CD4-positive, alpha-beta T cell (primary cell): Measurements from ENCODE around the gene ANKRD29. TPM values are rescaled to one million over a fixed set of nuclear protein-coding genes. Genes with fewer than 3 reads are reported as not detected.

Experiments used
- ATAC-seq: fragments of 200-7000 bp; cut with Tn5 transposase; one replicate; pipeline ENCODE4 v1.10.0; 2022; ENCODE audit warnings: mild to moderate bottlenecking; ENCODE audit not compliant: poor library complexity
- CTCF ChIA-PET: fragments of 350-600 bp; sonication (Branson Sonifier 250); formaldehyde crosslinking; loops from one replicate; lab custom pipeline; 2021; ENCODE audit warnings: antibody characterized with exemption, inconsistent platforms; lab: Charles Lee
- POLR2A ChIA-PET: fragments of 350-600 bp; sonication (Branson Sonifier 250); formaldehyde crosslinking; loops from one replicate; lab custom pipeline; 2021; ENCODE audit warnings: antibody characterized with exemption, inconsistent platforms; lab: Charles Lee
- DNase-seq, 14 experiments: peaks; one replicate each; pipeline ENCODE4 v3.0.0-alpha.2; 2013 to 2020; ENCODE audit warnings: mixed read lengths in 2 of 14
- H3K27ac ChIP-seq, 2 donors: one replicate each; pipeline versions ENCODE4 v1.5.1 to v1.7.0; 2013; ENCODE audit warnings: low read length in 2 of 2, low read depth in 1 of 2, mild to moderate bottlenecking in 1 of 2
- H3K27me3 ChIP-seq, 2 experiments: 1 replicate in 1 of 2; 2 replicates in 1 of 2; pipeline versions ENCODE4 v1.6.1 to v1.7.0; 2013; ENCODE audit warnings: low read length in 2 of 2, control low read depth in 1 of 2, mild to moderate bottlenecking in 1 of 2, moderate library complexity in 1 of 2; ENCODE audit not compliant: insufficient read depth in 2 of 2, control insufficient read depth in 1 of 2
- H3K36me3 ChIP-seq: one replicate; pipeline ENCODE4 v1.6.1; 2013; ENCODE audit warnings: low read length, control low read depth; ENCODE audit not compliant: insufficient read depth
- H3K4me1 ChIP-seq: one replicate; pipeline ENCODE4 v1.6.1; 2013; ENCODE audit warnings: low read length, control low read depth; ENCODE audit not compliant: insufficient read depth
- H3K4me3 ChIP-seq: one replicate; pipeline ENCODE4 v1.5.1; 2013; ENCODE audit warnings: mild to moderate bottlenecking, low read length, moderate library complexity
- H3K9me3 ChIP-seq, 2 experiments: 1 replicate in 1 of 2; 2 replicates in 1 of 2; pipeline versions ENCODE4 v1.6.1 to v1.7.0; 2013; ENCODE audit warnings: low read length in 2 of 2, mild to moderate bottlenecking in 2 of 2, control low read depth in 1 of 2, moderate library complexity in 1 of 2; ENCODE audit not compliant: control insufficient read depth in 1 of 2, insufficient read depth in 1 of 2
- H3K27ac Mint-ChIP-seq: one replicate; pipeline ENCODE4 v1.8.0; 2020; ENCODE audit warnings: mixed read lengths
- H3K27me3 Mint-ChIP-seq: one replicate; pipeline ENCODE4 v1.8.0; 2021; ENCODE audit warnings: mixed read lengths
- H3K36me3 Mint-ChIP-seq: one replicate; pipeline ENCODE4 v1.8.0; 2021; ENCODE audit warnings: low read depth, mixed read lengths
- H3K4me1 Mint-ChIP-seq: one replicate; pipeline ENCODE4 v1.8.0; 2021; ENCODE audit warnings: low read depth, mixed read lengths
- H3K4me3 Mint-ChIP-seq: one replicate; pipeline ENCODE4 v1.8.0; 2020; ENCODE audit warnings: mild to moderate bottlenecking, mixed read lengths
- H3K9me3 Mint-ChIP-seq: one replicate; pipeline ENCODE4 v1.8.0; 2020; ENCODE audit warnings: mixed read lengths
- intact Hi-C, 2 experiments: fragments of 100-400 bp; cut with DNase I in 1 of 2; cut with micrococcal nuclease in 1 of 2; formaldehyde crosslinking; loops; one replicate each; pipeline versions ENCODE4 v1.15.1 to v1.9.0; 2023 to 2025; cut with DNase I, micrococcal nuclease
- total RNA-seq, 174 experiments: library from RNA in 2 of 174; stranded (reverse) in 2 of 174; gene quantifications; one replicate each; pipeline ENCODE4 v1.2.3 and lab custom pipeline; 2021 to 2026
- TF ChIP-seq, protein P1 (sequence below): fragments of 200-600 bp; IDR thresholded peaks from one replicate; pipeline ENCODE4 v1.8.0; 2022; ENCODE audit warnings: antibody characterized with exemption, mild to moderate bottlenecking

ANKRD29 gene
- total RNA-seq, 2 experiments from 2014 or later: 0.28 to 0.58 TPM

DNA sequence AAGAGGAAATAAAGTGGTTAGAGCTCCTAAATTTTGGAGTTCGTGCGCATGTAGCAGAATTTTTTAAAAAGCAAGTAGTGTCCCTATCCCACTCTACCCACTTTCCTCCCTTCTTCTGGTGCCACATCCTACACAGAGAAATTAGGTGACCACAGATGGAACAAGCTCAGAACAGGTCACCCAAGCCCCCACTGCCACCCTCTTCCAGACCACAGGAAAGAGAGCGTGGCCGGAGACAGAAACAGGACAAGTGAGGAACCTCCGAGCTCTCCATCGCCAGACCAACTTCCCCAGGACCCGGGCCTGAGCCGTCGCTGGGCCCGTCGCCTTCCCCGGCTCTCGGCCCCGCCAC lies 76.8 kb downstream of the ANKRD29 start:
- ChIA-PET CTCF (interaction anchor here (1.1 to 2.3 kb wide), 4 partner anchors 14 to 70 kb away, joined by 3 to 12 read pairs (median 5); no protein-coding TSS in a partner anchor), POLR2A (interaction anchor here (0.8 to 2.6 kb wide), 10 partner anchors 12 to 553 kb away, joined by 3 to 13 read pairs (median 6); partner anchors contain the start of genes CABYR and RMC1)
- no peaks in the 10 kb centered on the region for H3K36me3 ChIP-seq
- no peak for DNase-seq
- no peaks in the 10 kb centered on the region for H3K9me3 ChIP-seq
- TF ChIP-seq, protein P1, sequence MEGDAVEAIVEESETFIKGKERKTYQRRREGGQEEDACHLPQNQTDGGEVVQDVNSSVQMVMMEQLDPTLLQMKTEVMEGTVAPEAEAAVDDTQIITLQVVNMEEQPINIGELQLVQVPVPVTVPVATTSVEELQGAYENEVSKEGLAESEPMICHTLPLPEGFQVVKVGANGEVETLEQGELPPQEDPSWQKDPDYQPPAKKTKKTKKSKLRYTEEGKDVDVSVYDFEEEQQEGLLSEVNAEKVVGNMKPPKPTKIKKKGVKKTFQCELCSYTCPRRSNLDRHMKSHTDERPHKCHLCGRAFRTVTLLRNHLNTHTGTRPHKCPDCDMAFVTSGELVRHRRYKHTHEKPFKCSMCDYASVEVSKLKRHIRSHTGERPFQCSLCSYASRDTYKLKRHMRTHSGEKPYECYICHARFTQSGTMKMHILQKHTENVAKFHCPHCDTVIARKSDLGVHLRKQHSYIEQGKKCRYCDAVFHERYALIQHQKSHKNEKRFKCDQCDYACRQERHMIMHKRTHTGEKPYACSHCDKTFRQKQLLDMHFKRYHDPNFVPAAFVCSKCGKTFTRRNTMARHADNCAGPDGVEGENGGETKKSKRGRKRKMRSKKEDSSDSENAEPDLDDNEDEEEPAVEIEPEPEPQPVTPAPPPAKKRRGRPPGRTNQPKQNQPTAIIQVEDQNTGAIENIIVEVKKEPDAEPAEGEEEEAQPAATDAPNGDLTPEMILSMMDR: no peak
- peak overlapping the region; percentile 80 for H3K4me3 ChIP-seq
- ATAC-seq: no peak
- Mint-ChIP-seq H3K27ac (peak overlapping the region; percentile 95), H3K27me3 (no peaks in the 10 kb centered on the region), H3K4me3 (peak overlapping the region; percentile 95), H3K4me1 (peaks cover 42% of the 10 kb centered on the region), H3K9me3 (no peaks in the 10 kb centered on the region), H3K36me3 (peaks cover 11% of the 10 kb centered on the region)
- H3K27ac ChIP-seq: peak overlapping the region; percentile 55 to 96
- peaks cover 44% of the 10 kb centered on the region for H3K4me1 ChIP-seq
- no peaks in the 10 kb centered on the region for H3K27me3 ChIP-seq
- intact Hi-C loops: loop anchor here (1.0 to 10.0 kb wide), 6 partner anchors 45 to 839 kb away; partner anchors contain the start of genes RIOK3 (in 2 of the 2), RMC1 (in 2 of the 2) and IMPACT (in 1 of the 2)

DNA sequence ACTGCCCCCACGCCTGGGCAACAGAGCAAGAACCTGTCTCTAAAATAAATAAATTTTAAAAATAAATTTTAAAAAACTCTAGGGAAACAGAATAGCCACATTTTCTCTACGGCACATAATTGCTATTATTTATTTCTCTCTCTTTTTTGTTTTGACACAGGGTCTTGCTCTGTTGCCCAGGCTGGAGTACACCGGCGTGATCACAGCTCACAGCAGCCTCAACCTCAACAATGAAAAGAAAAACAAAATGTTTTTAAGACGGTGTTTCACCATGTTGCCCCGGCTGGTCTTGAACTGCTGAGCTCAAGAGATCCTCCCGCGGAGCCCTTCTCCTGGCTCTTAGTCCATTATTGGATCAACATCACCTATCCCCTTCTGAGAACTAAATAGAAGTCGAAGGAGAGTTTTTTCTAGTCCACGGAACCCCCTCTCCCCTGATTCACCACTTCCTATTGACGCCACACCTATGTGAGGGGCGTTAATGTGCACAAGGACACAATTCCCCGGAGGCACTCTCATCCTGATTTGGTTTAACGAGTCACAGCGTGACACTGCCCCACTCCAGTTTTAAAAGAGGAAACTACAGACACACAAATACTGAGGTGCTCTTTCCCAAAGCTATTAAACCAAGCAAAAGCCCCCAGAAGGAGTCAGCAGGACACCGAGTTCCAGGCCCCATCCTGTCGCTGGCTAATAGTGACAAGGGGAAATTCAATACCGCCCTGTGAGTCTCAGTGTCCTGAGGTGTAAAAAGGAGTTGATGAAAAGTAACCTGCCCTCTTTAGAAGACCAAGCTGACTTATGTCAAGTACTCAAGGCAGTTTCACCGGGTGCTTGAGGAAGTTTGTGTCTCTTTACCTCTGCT lies 77.5 kb downstream of the ANKRD29 start:
- Histone ChIP-seq H3K27ac (peak overlapping the region; percentile 55 to 96), H3K4me3 (peak overlapping the region; percentile 80), H3K36me3 (peaks cover under 1% of the 10 kb centered on the region), H3K4me1 (peaks cover 50% of the 10 kb centered on the region), H3K9me3 (no peaks in the 10 kb centered on the region), H3K27me3 (no peaks in the 10 kb centered on the region)
- intact Hi-C loops: loop anchor here (5.0 to 10.0 kb wide), 4 partner anchors 83 to 840 kb away; partner anchors contain the start of genes RIOK3 (in 2 of the 2), IMPACT (in 1 of the 2) and RMC1 (in 1 of the 2)
- TF ChIP-seq, protein P1: no peak
- ATAC-seq: no peak
- H3K27ac Mint-ChIP-seq: peak overlapping the region; percentile 95
- H3K9me3 Mint-ChIP-seq: no peaks in the 10 kb centered on the region
- peaks cover 42% of the 10 kb centered on the region for H3K4me1 Mint-ChIP-seq
- no peaks in the 10 kb centered on the region for H3K27me3 Mint-ChIP-seq
- ChIA-PET POLR2A (interaction anchor here (0.8 to 2.6 kb wide), 10 partner anchors 11 to 553 kb away, joined by 3 to 13 read pairs (median 6); partner anchors contain the start of genes CABYR and RMC1), CTCF (interaction anchor here (1.1 to 2.3 kb wide), 2 partner anchors 45 to 69 kb away, joined by 3 to 12 read pairs; no protein-coding TSS in a partner anchor)
- H3K36me3 Mint-ChIP-seq: peaks cover 14% of the 10 kb centered on the region
- H3K4me3 Mint-ChIP-seq: peak overlapping the region; percentile 95
- peak in 5 of 14 experiments; percentile 5 to 55 (median 46) for DNase-seq
